Astrocyte of the cerebellum (primary cell): ENCODE data around the gene ACVR2B.

Experiments
- DNase-seq: peaks from one replicate; pipeline ENCODE4 v3.0.0-alpha.2; 2011; ENCODE audit warnings: low read depth
- H3K4me3 ChIP-seq: 2 replicates; pipeline ENCODE4 v1.5.1; 2011; ENCODE audit warnings: mild to moderate bottlenecking, low read depth, low read length, moderate library complexity
- CTCF ChIP-seq: IDR thresholded peaks from 2 replicates; pipeline ENCODE4 v1.5.1; 2012; ENCODE audit warnings: low read length, low read depth, moderate library complexity, mild to moderate bottlenecking; ENCODE audit errors: missing control alignments
- in situ Hi-C: cut with HindIII; loops from 2 replicates; pipeline ENCODE4 v1.10.0; 2017; ENCODE audit warnings: low sequenced_read_pairs

Gene ACVR2B

GRCh38 chr3:38446085-38446686 lies 7.5 kb upstream of the ACVR2B start:
- TF ChIP-seq CTCF: no peak
- no peak overlapping the region for H3K4me3 ChIP-seq
- DNase-seq: no peak
- in situ Hi-C loops: no loop called here

GRCh38 chr3:38446812-38447211 lies 6.9 kb upstream of the ACVR2B start:
- in situ Hi-C loops: no loop called here
- TF ChIP-seq CTCF: no peak
- DNase-seq: no peak

GRCh38 chr3:38450853-38451252 lies 2.8 kb upstream of the ACVR2B start:
- no peak for TF ChIP-seq CTCF
- in situ Hi-C loops: no loop called here
- H3K4me3 ChIP-seq: no peak overlapping the region
- no peak for DNase-seq

More at GRCh38 chr3:38446812-38447211, 6.9 kb upstream of the ACVR2B start:
- H3K4me3 ChIP-seq: no peak overlapping the region

GRCh38 chr3:38453913-38454177 lies 155 bp downstream of the ACVR2B start:
- no peak for TF ChIP-seq CTCF
- in situ Hi-C loops: no loop called here
- no peak for DNase-seq
- H3K4me3 ChIP-seq: peak overlapping the region; percentile 55

- no peak for TF ChIP-seq CTCF
- in situ Hi-C loops: no loop called here
- H3K4me3 ChIP-seq: peak overlapping the region; percentile 55
- no peak for DNase-seq
These were observed 641 bp downstream of the ACVR2B start for GRCh38 chr3:38454178-38454883.

- H3K4me3 ChIP-seq: peak overlapping the region; percentile 55
- in situ Hi-C loops: no loop called here
- DNase-seq: no peak
- TF ChIP-seq CTCF: no peak
These were observed 1.4 kb downstream of the ACVR2B start for GRCh38 chr3:38454884-38455638.
